ENCODE results near the gene ERP29. TPM values are rescaled to one million over a fixed set of nuclear protein-coding genes. Genes with fewer than 3 reads are reported as not detected.

Gene ERP29
- 10 to 100 TPM; 18.6 to 47.9 (median 44.1) TPM for total RNA-seq

GRCh38 chr12:112012775-112013600, at the start of gene ERP29, which contains the start of gene TMEM116:
TSS of gene ERP29 (plus strand) at chr12:112013426. CDS start at chr12:112013466, 40 bp downstream.
TSS of gene TMEM116 (minus strand) at chr12:112013165. CDS start at chr12:112005270, 7,895 bp downstream.
- no peak for TF ChIP-seq CTCF (IDR thresholded peaks at IDR 0.05; ENCODE audit: low read depth)

GRCh38 chr12:111964935-111965334, 48.3 kb upstream of the ERP29 start:
- TF ChIP-seq CTCF (IDR thresholded peaks at IDR 0.05; ENCODE audit: low read depth): no peak

- TF ChIP-seq CTCF (IDR thresholded peaks at IDR 0.05; ENCODE audit: low read depth): no peak
These were observed 41.4 kb upstream of the ERP29 start for GRCh38 chr12:111971800-111972199.

GRCh38 chr12:111975161-111975931, 37.9 kb upstream of the ERP29 start:
- no peak for TF ChIP-seq CTCF (IDR thresholded peaks at IDR 0.05; ENCODE audit: low read depth)

GRCh38 chr12:111976291-111976690, 36.9 kb upstream of the ERP29 start:
- no peak for TF ChIP-seq CTCF (IDR thresholded peaks at IDR 0.05; ENCODE audit: low read depth)

- TF ChIP-seq CTCF (IDR thresholded peaks at IDR 0.05; ENCODE audit: low read depth): no peak
These were observed 36.4 kb upstream of the ERP29 start for GRCh38 chr12:111976860-111977259.

- no peak for TF ChIP-seq CTCF (IDR thresholded peaks at IDR 0.05; ENCODE audit: low read depth)
These were observed 34.7 kb upstream of the ERP29 start for GRCh38 chr12:111978545-111978944.

Data from subcutaneous adipose tissue (tissue), 4 donors.